Smooth muscle cell (in vitro differentiated cells): ENCODE data around the gene ESYT3. TPM values are rescaled to one million over a fixed set of nuclear protein-coding genes. Genes with fewer than 3 reads are reported as not detected.

Experiments
- DNase-seq: peaks from one replicate; lab custom pipeline; 2025; ENCODE audit not compliant: unreplicated experiment; lab: John Stamatoyannopoulos, UW
- H2AFZ ChIP-seq: fragments of 200-600 bp; sonication (generic); 2 replicates; pipeline ENCODE4 v1.6.0; 2016; ENCODE audit warnings: antibody characterized with exemption, low read depth, mild to moderate bottlenecking
- H3F3A ChIP-seq: fragments of 200-600 bp; sonication (generic); 2 replicates; pipeline ENCODE4 v1.6.0; 2017; ENCODE audit warnings: antibody characterized with exemption, low read depth
- H3K27ac ChIP-seq: fragments of 200-600 bp; sonication (generic); 2 replicates; pipeline ENCODE4 v1.5.1; 2016; ENCODE audit warnings: low read depth, mild to moderate bottlenecking
- H3K27me3 ChIP-seq: fragments of 200-600 bp; sonication (generic); 2 replicates; pipeline ENCODE4 v1.6.1; 2016; ENCODE audit warnings: low read depth, mild to moderate bottlenecking
- H3K36me3 ChIP-seq: fragments of 200-600 bp; sonication (generic); 2 replicates; pipeline ENCODE4 v1.5.1; 2016; ENCODE audit warnings: low read depth
- H3K4me1 ChIP-seq: fragments of 200-600 bp; sonication (generic); 2 replicates; pipeline ENCODE4 v1.5.1; 2016; ENCODE audit warnings: low read depth
- H3K4me2 ChIP-seq: fragments of 200-600 bp; sonication (generic); 2 replicates; pipeline ENCODE4 v1.6.0; 2016; ENCODE audit warnings: mild to moderate bottlenecking
- H3K4me3 ChIP-seq: fragments of 200-600 bp; sonication (generic); 2 replicates; pipeline ENCODE4 v1.5.1; 2016; ENCODE audit warnings: mild to moderate bottlenecking
- H3K79me2 ChIP-seq: fragments of 200-600 bp; sonication (generic); 2 replicates; pipeline ENCODE4 v1.6.0; 2016; ENCODE audit warnings: low read depth, mild to moderate bottlenecking
- H3K9ac ChIP-seq: fragments of 200-600 bp; sonication (generic); 2 replicates; pipeline ENCODE4 v1.6.0; 2016; ENCODE audit warnings: low read depth
- H3K9me3 ChIP-seq: fragments of 200-600 bp; sonication (generic); replicated peaks from 2 replicates; pipeline ENCODE4 v1.5.1; 2016; ENCODE audit warnings: low read depth
- H4K20me1 ChIP-seq: fragments of 200-600 bp; sonication (generic); 2 replicates; pipeline ENCODE4 v1.6.0; 2016; ENCODE audit warnings: low read depth
- CTCF ChIP-seq: fragments of 200-600 bp; sonication (generic); IDR thresholded peaks from 2 replicates; pipeline ENCODE4 v1.5.1; 2017; ENCODE audit warnings: borderline replicate concordance, mild to moderate bottlenecking, antibody characterized with exemption; ENCODE audit not compliant: insufficient read depth, poor library complexity, severe bottlenecking
- WGBS: methylation state at CpG from one replicate; pipeline ENCODE4 v1.1.7; 2016; ENCODE audit warnings: low lambda C conversion rate; 5-methylcytosine and 5-hydroxymethylcytosine counted together
- polyA plus RNA-seq: library from polyadenylated mRNA; unstranded; fragments of >200 nt; fragmentation: Nextera tagmentation; extraction: Ambion mirVana; gene quantifications from 2 replicates; pipeline ENCODE4 v1.2.1, GENCODE V29; 2016
- total RNA-seq: library from RNA; depleted of rRNA; stranded (reverse); fragments of >200 nt; gene quantifications from 2 replicates; pipeline ENCODE4 v1.2.3, GENCODE V29; 2014

ESYT3 gene
- total and polyA plus RNA-seq, 2 experiments from 2014 or later, result 1.2 to 5.5 TPM

GRCh38 chr3:138389841-138390581, 44.4 kb upstream of the ESYT3 start:
- Histone ChIP-seq H2AFZ (no peak overlapping the region), H3K79me2 (peaks cover 19% of the 10 kb centered on the region), H3K9me3 (no peaks in the 10 kb centered on the region), H3K27me3 (no peaks in the 10 kb centered on the region), H3F3A (no peaks in the 10 kb centered on the region), H3K9ac (peak overlapping the region; percentile 59), H3K36me3 (no peaks in the 10 kb centered on the region), H3K4me2 (peak overlapping the region; percentile 63), H3K4me1 (peaks cover 13% of the 10 kb centered on the region), H3K4me3 (no peak overlapping the region), H4K20me1 (no peaks in the 10 kb centered on the region), H3K27ac (peak overlapping the region; percentile 85)
- WGBS, result 31% methylated on average over 9 of the region's 9 CpGs
- no peak for TF ChIP-seq CTCF
- DNase-seq, result no peak

- Histone ChIP-seq H3K27ac (peak overlapping the region; percentile 85), H3K4me2 (peak overlapping the region; percentile 63), H3K27me3 (no peaks in the 10 kb centered on the region), H3K36me3 (no peaks in the 10 kb centered on the region), H3K4me3 (no peak overlapping the region), H4K20me1 (no peaks in the 10 kb centered on the region), H2AFZ (no peak overlapping the region), H3F3A (no peaks in the 10 kb centered on the region), H3K79me2 (peaks cover 19% of the 10 kb centered on the region), H3K9me3 (no peaks in the 10 kb centered on the region), H3K9ac (peak overlapping the region; percentile 30), H3K4me1 (peaks cover 13% of the 10 kb centered on the region)
- WGBS, result 45% methylated on average over 2 of the region's 2 CpGs
- no peak for TF ChIP-seq CTCF
- no peak for DNase-seq
These were observed 43.9 kb upstream of the ESYT3 start for GRCh38 chr3:138390582-138390932.

GRCh38 chr3:138394156-138394555, 40.3 kb upstream of the ESYT3 start:
- H3K4me1 ChIP-seq, result peaks cover 13% of the 10 kb centered on the region
- peaks cover 11% of the 10 kb centered on the region for H3K79me2 ChIP-seq
- 95% methylated on average over 4 of the region's 4 CpGs for WGBS
- no peak for DNase-seq
- H3K27ac ChIP-seq, result no peak overlapping the region
- H2AFZ ChIP-seq, result no peak overlapping the region
- no peak overlapping the region for H3K9ac ChIP-seq
- H3K9me3 ChIP-seq, result no peaks in the 10 kb centered on the region
- H3F3A ChIP-seq, result no peaks in the 10 kb centered on the region
- no peaks in the 10 kb centered on the region for H3K27me3 ChIP-seq
- H3K4me2 ChIP-seq, result no peak overlapping the region
- H3K36me3 ChIP-seq, result no peaks in the 10 kb centered on the region
- H4K20me1 ChIP-seq, result no peaks in the 10 kb centered on the region
- no peak for TF ChIP-seq CTCF
- no peak overlapping the region for H3K4me3 ChIP-seq

GRCh38 chr3:138394686-138395085, 39.7 kb upstream of the ESYT3 start:
- H3K9me3 ChIP-seq, result no peaks in the 10 kb centered on the region
- no peaks in the 10 kb centered on the region for H3K36me3 ChIP-seq
- H2AFZ ChIP-seq, result no peak overlapping the region
- H3K4me3 ChIP-seq, result no peak overlapping the region
- H4K20me1 ChIP-seq, result no peaks in the 10 kb centered on the region
- no peak overlapping the region for H3K27ac ChIP-seq
- peaks cover 7% of the 10 kb centered on the region for H3K4me1 ChIP-seq
- H3K79me2 ChIP-seq, result peaks cover 11% of the 10 kb centered on the region
- H3K27me3 ChIP-seq, result no peaks in the 10 kb centered on the region
- H3F3A ChIP-seq, result no peaks in the 10 kb centered on the region
- WGBS, result 94% methylated on average over 5 of the region's 5 CpGs
- H3K9ac ChIP-seq, result no peak overlapping the region
- H3K4me2 ChIP-seq, result no peak overlapping the region
- no peak for DNase-seq
- TF ChIP-seq CTCF, result no peak
